ENCODE data around the gene TEAD4.

GRCh38 chr12:2923057-2923456 is 36.1 kb upstream of the TEAD4 start:
- TF ChIP-seq, protein P1, sequence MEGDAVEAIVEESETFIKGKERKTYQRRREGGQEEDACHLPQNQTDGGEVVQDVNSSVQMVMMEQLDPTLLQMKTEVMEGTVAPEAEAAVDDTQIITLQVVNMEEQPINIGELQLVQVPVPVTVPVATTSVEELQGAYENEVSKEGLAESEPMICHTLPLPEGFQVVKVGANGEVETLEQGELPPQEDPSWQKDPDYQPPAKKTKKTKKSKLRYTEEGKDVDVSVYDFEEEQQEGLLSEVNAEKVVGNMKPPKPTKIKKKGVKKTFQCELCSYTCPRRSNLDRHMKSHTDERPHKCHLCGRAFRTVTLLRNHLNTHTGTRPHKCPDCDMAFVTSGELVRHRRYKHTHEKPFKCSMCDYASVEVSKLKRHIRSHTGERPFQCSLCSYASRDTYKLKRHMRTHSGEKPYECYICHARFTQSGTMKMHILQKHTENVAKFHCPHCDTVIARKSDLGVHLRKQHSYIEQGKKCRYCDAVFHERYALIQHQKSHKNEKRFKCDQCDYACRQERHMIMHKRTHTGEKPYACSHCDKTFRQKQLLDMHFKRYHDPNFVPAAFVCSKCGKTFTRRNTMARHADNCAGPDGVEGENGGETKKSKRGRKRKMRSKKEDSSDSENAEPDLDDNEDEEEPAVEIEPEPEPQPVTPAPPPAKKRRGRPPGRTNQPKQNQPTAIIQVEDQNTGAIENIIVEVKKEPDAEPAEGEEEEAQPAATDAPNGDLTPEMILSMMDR (IDR thresholded peaks at IDR 0.05) = no peak
- TF ChIP-seq POLR2A (IDR thresholded peaks at IDR 0.05) = no peak
